Measurements from ENCODE around the gene PIP5K1C.
"Not testable (repeated sequence)": the region's sequence is repeated elsewhere in the genome, so short reads cannot be mapped to it uniquely, and the experiment has no call there.

Gene PIP5K1C

GRCh38 chr19:3680939-3681338, 19.3 kb downstream of the PIP5K1C start:
- DNase-seq (ENCODE audit: extremely low spot score, insufficient read length, low read depth) (no peak), FAIRE-seq (no peak)

- no peak for FAIRE-seq
Measured at GRCh38 chr19:3679581-3679980, 20.7 kb downstream of the PIP5K1C start.

GRCh38 chr19:3679138-3679537, 21.1 kb downstream of the PIP5K1C start:
- no peak for FAIRE-seq
- DNase-seq (ENCODE audit: extremely low spot score, insufficient read length, low read depth), result no peak

More at GRCh38 chr19:3679581-3679980, 20.7 kb downstream of the PIP5K1C start:
- DNase-seq (ENCODE audit: extremely low spot score, insufficient read length, low read depth), result no peak

GRCh38 chr19:3678188-3678587, 22.1 kb downstream of the PIP5K1C start:
- FAIRE-seq, result no peak
- DNase-seq (ENCODE audit: extremely low spot score, insufficient read length, low read depth), result no peak

- DNase-seq (ENCODE audit: extremely low spot score, insufficient read length, low read depth) (no peak), FAIRE-seq (no peak)
Measured at GRCh38 chr19:3674784-3675543, 25.3 kb downstream of the PIP5K1C start.

GRCh38 chr19:3673506-3674439, 26.5 kb downstream of the PIP5K1C start:
- no peak for DNase-seq (ENCODE audit: extremely low spot score, insufficient read length, low read depth)
- FAIRE-seq, result no peak

GRCh38 chr19:3672993-3673392, 27.3 kb downstream of the PIP5K1C start:
- DNase-seq (ENCODE audit: extremely low spot score, insufficient read length, low read depth) (no peak), FAIRE-seq (no peak)

GRCh38 chr19:3672575-3672948, 27.7 kb downstream of the PIP5K1C start:
- no peak for DNase-seq (ENCODE audit: extremely low spot score, insufficient read length, low read depth)

GRCh38 chr19:3671680-3672574, 28.3 kb downstream of the PIP5K1C start:
- DNase-seq (ENCODE audit: extremely low spot score, insufficient read length, low read depth) (no peak), FAIRE-seq (no peak)

More at GRCh38 chr19:3672575-3672948, 27.7 kb downstream of the PIP5K1C start:
- FAIRE-seq, result no peak

GRCh38 chr19:3670796-3671679, 29.2 kb downstream of the PIP5K1C start:
- FAIRE-seq, result no peak

GRCh38 chr19:3669947-3670795, 30.1 kb downstream of the PIP5K1C start:
- FAIRE-seq (no peak), DNase-seq (ENCODE audit: extremely low spot score, insufficient read length, low read depth) (no peak)

More at GRCh38 chr19:3670796-3671679, 29.2 kb downstream of the PIP5K1C start:
- DNase-seq (ENCODE audit: extremely low spot score, insufficient read length, low read depth), result no peak

GRCh38 chr19:3669082-3669946, 31.0 kb downstream of the PIP5K1C start:
- DNase-seq (ENCODE audit: extremely low spot score, insufficient read length, low read depth) (no peak), FAIRE-seq (no peak)

GRCh38 chr19:3668331-3669081, 31.8 kb downstream of the PIP5K1C start:
- no peak for FAIRE-seq
- DNase-seq (ENCODE audit: extremely low spot score, insufficient read length, low read depth), result no peak

- FAIRE-seq, result no peak
- DNase-seq (ENCODE audit: extremely low spot score, insufficient read length, low read depth), result no peak
Measured at GRCh38 chr19:3667766-3668165, 32.5 kb downstream of the PIP5K1C start.

- DNase-seq (ENCODE audit: extremely low spot score, insufficient read length, low read depth) (no peak), FAIRE-seq (no peak)
Measured at GRCh38 chr19:3667037-3667638, 33.1 kb downstream of the PIP5K1C start.

GRCh38 chr19:3666545-3666856, 33.8 kb downstream of the PIP5K1C start:
- DNase-seq (ENCODE audit: extremely low spot score, insufficient read length, low read depth); FAIRE-seq: not testable (repeated sequence)
